ENCODE results near the gene ZNF587.

The ZNF587 gene

DNA sequence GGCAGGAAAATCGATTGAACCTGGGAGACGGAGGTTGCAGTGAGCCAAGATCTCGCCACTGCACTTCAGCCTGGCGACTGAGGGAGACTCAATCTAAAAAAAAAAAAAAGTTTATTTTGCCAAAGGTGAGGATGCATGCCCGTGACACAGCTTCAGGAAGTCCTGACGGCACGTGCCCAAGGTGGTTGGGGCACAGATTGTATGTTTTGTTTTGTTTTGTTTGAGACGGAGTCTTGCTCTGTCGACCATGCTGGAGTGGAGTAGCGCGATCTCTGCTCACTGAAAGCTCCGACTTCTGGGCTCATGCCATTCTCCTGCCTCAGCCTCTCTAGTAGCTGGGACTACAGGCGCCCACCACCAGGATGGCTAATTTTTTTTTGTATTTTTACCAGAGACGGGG lies 31.7 kb upstream of the ZNF587 start:
- Histone ChIP-seq H4K20me1 (ENCODE audit: insufficient read depth, low read length) (no peaks in the 10 kb centered on the region), H3K27ac (ENCODE audit: low read depth, low read length, poor library complexity, severe bottlenecking) (no peak overlapping the region), H3K4me1 (ENCODE audit: insufficient read depth, low read length, severe bottlenecking) (peaks cover 46% of the 10 kb centered on the region), H3K4me2 (ENCODE audit: low read length) (no peak overlapping the region), H3K79me2 (ENCODE audit: insufficient read depth, low read length) (peaks cover 34% of the 10 kb centered on the region), H3K9me3 (ENCODE audit: low read length) (no peaks in the 10 kb centered on the region), H3K36me3 (ENCODE audit: insufficient read depth, low read length) (peaks cover 14% of the 10 kb centered on the region; the same call in 1 of the 2 replicates), H3K4me3 (ENCODE audit: low read depth, low read length, poor library complexity, severe bottlenecking) (no peak overlapping the region), H3K9ac (ENCODE audit: low read length) (no peak overlapping the region), H3K9me2 (ENCODE audit: low read depth, low read length) (no peaks in the 10 kb centered on the region), H3K27me3 (ENCODE audit: insufficient read depth, low read length) (no peaks in the 10 kb centered on the region), H3F3A (ENCODE audit: insufficient read depth, low read length) (no peaks in the 10 kb centered on the region), H2AFZ (ENCODE audit: low read length) (no peak overlapping the region)
- TF ChIP-seq EZH2 (IDR thresholded peaks at IDR 0.05; ENCODE audit: borderline replicate concordance, low read length): no peak
- TF ChIP-seq, protein P1, sequence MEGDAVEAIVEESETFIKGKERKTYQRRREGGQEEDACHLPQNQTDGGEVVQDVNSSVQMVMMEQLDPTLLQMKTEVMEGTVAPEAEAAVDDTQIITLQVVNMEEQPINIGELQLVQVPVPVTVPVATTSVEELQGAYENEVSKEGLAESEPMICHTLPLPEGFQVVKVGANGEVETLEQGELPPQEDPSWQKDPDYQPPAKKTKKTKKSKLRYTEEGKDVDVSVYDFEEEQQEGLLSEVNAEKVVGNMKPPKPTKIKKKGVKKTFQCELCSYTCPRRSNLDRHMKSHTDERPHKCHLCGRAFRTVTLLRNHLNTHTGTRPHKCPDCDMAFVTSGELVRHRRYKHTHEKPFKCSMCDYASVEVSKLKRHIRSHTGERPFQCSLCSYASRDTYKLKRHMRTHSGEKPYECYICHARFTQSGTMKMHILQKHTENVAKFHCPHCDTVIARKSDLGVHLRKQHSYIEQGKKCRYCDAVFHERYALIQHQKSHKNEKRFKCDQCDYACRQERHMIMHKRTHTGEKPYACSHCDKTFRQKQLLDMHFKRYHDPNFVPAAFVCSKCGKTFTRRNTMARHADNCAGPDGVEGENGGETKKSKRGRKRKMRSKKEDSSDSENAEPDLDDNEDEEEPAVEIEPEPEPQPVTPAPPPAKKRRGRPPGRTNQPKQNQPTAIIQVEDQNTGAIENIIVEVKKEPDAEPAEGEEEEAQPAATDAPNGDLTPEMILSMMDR (IDR thresholded peaks at IDR 0.05; ENCODE audit: low read length): no peak

- no peaks in the 10 kb centered on the region for H3K27me3 ChIP-seq (ENCODE audit: insufficient read depth, low read length)
- no peak overlapping the region for H2AFZ ChIP-seq (ENCODE audit: low read length)
- H3K36me3 ChIP-seq (ENCODE audit: insufficient read depth, low read length): peaks cover 18% of the 10 kb centered on the region; the same call in 1 of the 2 replicates
- H3K9me2 ChIP-seq (ENCODE audit: low read depth, low read length): no peaks in the 10 kb centered on the region
- H4K20me1 ChIP-seq (ENCODE audit: insufficient read depth, low read length): no peaks in the 10 kb centered on the region
- TF ChIP-seq, protein P1 (IDR thresholded peaks at IDR 0.05; ENCODE audit: low read length): no peak
- no peak for TF ChIP-seq EZH2 (IDR thresholded peaks at IDR 0.05; ENCODE audit: borderline replicate concordance, low read length)
- H3K9me3 ChIP-seq (ENCODE audit: low read length): no peaks in the 10 kb centered on the region
- H3K4me1 ChIP-seq (ENCODE audit: insufficient read depth, low read length, severe bottlenecking): peaks cover 42% of the 10 kb centered on the region
- peak overlapping the region; percentile 98; the same call in 1 of the 2 replicates for H3K9ac ChIP-seq (ENCODE audit: low read length)
- peak overlapping the region; percentile 98 for H3K4me3 ChIP-seq (ENCODE audit: low read depth, low read length, poor library complexity, severe bottlenecking)
- H3K4me2 ChIP-seq (ENCODE audit: low read length): peak overlapping the region; percentile 90; the same call in 1 of the 2 replicates
- no peaks in the 10 kb centered on the region for H3F3A ChIP-seq (ENCODE audit: insufficient read depth, low read length)
- peaks cover 37% of the 10 kb centered on the region for H3K79me2 ChIP-seq (ENCODE audit: insufficient read depth, low read length)
- no peak overlapping the region for H3K27ac ChIP-seq (ENCODE audit: low read depth, low read length, poor library complexity, severe bottlenecking)
Observed at GRCh38 chr19:57818378-57818777, 31.3 kb upstream of the ZNF587 start.

DNA sequence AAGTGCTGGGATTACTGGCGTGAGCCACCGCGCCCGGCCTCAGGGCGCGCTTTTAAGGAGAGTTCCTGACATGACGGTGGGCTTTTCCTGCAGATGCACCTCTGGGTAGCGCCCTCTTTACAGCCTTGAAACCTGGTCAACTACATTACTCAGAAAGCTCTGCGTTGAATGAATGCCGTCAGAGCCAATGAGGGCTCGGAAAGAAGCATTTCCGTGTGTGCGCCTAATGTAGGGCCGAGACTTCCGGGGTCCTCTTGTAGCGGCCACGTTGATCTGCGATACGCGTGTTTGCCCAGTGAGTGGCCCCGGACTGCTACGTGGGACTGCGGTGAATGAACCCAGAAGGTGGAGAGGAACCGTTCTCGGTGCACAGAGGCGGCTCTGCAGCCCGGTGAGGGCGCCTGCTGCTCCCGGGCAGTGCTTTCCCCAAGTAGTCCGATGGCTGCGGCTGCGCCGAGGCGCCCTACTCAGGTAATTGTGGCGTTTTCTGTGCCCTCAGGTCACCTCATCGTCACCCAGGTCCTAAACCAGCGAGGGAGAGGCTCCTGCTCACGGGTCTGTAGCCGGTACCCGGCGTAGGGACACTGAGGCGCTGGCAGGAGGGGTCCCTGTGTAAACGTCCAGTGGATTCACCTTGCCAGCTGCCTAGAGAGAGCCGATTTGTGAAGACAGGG lies 30.0 kb upstream of the ZNF587 start:
- Histone ChIP-seq H4K20me1 (ENCODE audit: insufficient read depth, low read length) (no peaks in the 10 kb centered on the region), H3K27ac (ENCODE audit: low read depth, low read length, poor library complexity, severe bottlenecking) (peak overlapping the region; percentile 64), H3K4me2 (ENCODE audit: low read length) (peak overlapping the region; percentile 90), H3K9me2 (ENCODE audit: low read depth, low read length) (no peaks in the 10 kb centered on the region), H3F3A (ENCODE audit: insufficient read depth, low read length) (no peaks in the 10 kb centered on the region), H2AFZ (ENCODE audit: low read length) (no peak overlapping the region), H3K36me3 (ENCODE audit: insufficient read depth, low read length) (peaks cover 28% of the 10 kb centered on the region), H3K4me3 (ENCODE audit: low read depth, low read length, poor library complexity, severe bottlenecking) (peak overlapping the region; percentile 98), H3K4me1 (ENCODE audit: insufficient read depth, low read length, severe bottlenecking) (peaks cover 34% of the 10 kb centered on the region), H3K9me3 (ENCODE audit: low read length) (no peaks in the 10 kb centered on the region), H3K27me3 (ENCODE audit: insufficient read depth, low read length) (no peaks in the 10 kb centered on the region), H3K79me2 (ENCODE audit: insufficient read depth, low read length) (peaks cover 39% of the 10 kb centered on the region), H3K9ac (ENCODE audit: low read length) (peak overlapping the region; percentile 98)
- no peak for TF ChIP-seq EZH2 (IDR thresholded peaks at IDR 0.05; ENCODE audit: borderline replicate concordance, low read length)
- TF ChIP-seq, protein P1 (IDR thresholded peaks at IDR 0.05; ENCODE audit: low read length): peak; percentile 28; the same call in 1 of the 2 replicates
